ENCODE results near the gene IER5L.

The IER5L gene

DNA sequence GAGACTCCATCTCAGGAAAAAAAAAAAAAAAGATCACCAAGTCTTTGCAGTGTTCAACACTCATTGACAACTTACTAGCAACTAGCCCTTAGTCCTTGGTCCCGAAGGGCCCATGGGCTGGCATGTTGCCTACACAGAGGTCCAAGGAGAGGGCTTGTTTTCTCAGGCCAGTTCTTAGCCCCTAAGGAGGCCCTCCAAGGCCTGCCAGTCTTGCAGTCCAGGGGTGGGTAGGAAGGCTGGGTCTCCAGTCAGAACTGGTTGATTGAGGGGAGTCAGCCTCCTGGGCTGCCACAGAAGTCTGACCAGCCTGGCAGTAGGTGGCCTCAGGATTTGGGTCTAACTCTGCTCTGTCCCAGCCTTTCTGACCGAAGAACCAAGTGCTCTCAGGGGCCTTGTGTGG, 32.7 kb downstream of the IER5L start:
- Histone ChIP-seq H3F3A (ENCODE audit: low read depth) (0 out of 2 replicates have a peak, but pooled peaks cover under 1% of the 10 kb centered on the region), H3K4me2 (ENCODE audit: low read depth, low read length, poor library complexity, severe bottlenecking) (no peak overlapping the region), H3K79me2 (ENCODE audit: insufficient read depth, low read length) (peaks cover 19% of the 10 kb centered on the region), H2AFZ (ENCODE audit: low read length) (no peak overlapping the region), H4K20me1 (ENCODE audit: insufficient read depth, low read length, poor library complexity, severe bottlenecking) (peaks cover 3% of the 10 kb centered on the region), H3K9me3 (ENCODE audit: insufficient read depth, low read depth, low read length) (no peaks in the 10 kb centered on the region), H3K9ac (ENCODE audit: low read depth, low read length, poor library complexity, severe bottlenecking) (no peak overlapping the region), H3K4me3 (ENCODE audit: low read length, poor library complexity, severe bottlenecking) (no peak overlapping the region), H3K4me1 (ENCODE audit: insufficient read depth, low read length, poor library complexity, severe bottlenecking) (peaks cover 28% of the 10 kb centered on the region), H3K9me2 (replicated peaks; ENCODE audit: low read depth, low read length) (no peaks in the 10 kb centered on the region), H3K27me3 (ENCODE audit: insufficient read depth, low read length, poor library complexity, severe bottlenecking) (no peaks in the 10 kb centered on the region), H3K36me3 (ENCODE audit: insufficient read depth, low read length) (peaks cover 10% of the 10 kb centered on the region; the same call in 1 of the 2 replicates)
- TF ChIP-seq, protein P1, sequence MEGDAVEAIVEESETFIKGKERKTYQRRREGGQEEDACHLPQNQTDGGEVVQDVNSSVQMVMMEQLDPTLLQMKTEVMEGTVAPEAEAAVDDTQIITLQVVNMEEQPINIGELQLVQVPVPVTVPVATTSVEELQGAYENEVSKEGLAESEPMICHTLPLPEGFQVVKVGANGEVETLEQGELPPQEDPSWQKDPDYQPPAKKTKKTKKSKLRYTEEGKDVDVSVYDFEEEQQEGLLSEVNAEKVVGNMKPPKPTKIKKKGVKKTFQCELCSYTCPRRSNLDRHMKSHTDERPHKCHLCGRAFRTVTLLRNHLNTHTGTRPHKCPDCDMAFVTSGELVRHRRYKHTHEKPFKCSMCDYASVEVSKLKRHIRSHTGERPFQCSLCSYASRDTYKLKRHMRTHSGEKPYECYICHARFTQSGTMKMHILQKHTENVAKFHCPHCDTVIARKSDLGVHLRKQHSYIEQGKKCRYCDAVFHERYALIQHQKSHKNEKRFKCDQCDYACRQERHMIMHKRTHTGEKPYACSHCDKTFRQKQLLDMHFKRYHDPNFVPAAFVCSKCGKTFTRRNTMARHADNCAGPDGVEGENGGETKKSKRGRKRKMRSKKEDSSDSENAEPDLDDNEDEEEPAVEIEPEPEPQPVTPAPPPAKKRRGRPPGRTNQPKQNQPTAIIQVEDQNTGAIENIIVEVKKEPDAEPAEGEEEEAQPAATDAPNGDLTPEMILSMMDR (conservative IDR thresholded peaks at IDR 0.05; ENCODE audit: low read length): no peak
- no peak for TF ChIP-seq EZH2phosphoT487 (IDR thresholded peaks at IDR 0.05; ENCODE audit: borderline replicate concordance)

DNA sequence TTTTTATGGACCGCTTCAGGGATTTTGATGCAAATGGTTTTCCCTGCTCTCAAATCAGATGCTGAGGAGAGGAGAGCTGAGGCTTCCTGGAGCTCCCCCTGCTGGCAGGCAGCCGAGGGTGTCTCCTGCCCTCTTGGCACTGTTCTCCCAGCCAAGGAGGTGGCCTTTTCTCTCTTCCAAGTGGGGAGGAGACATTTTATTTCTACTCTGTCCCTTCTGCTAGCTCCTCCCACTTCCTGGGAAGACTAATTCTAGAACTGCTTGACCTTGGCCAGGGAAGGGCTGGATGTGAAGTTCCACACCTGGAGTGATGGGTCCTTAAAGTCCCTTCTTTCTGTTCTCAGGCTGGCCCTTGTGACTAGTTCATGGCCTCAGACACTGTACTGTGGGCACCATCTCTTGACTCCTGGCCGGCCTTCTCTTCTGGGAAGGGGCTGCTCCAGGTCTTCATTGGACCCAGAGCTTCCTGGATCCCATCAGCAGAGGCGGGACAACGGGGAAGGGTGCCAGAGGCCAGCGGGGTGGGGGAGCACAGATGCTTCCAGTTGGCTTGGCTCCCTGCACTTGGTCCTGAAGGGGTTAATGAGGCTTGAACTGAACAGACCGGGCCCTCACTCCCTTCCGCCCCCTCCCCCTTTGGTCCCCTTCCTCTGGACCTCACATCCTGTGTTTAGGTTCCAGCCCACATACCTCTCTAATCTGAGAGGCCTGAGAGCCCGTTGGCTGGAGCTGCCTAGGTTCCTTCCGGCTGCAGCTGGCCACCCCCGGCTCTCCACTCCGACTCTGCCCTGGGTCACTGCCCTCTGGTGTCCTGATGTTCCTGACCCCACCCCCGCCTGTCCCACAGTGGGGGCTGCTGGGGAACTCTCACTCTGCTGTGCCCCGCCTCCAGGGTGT, 34.8 kb downstream of the IER5L start:
- peak overlapping the region; percentile 82 for H3K4me3 ChIP-seq (ENCODE audit: low read length, poor library complexity, severe bottlenecking)
- H4K20me1 ChIP-seq (ENCODE audit: insufficient read depth, low read length, poor library complexity, severe bottlenecking): peaks cover 3% of the 10 kb centered on the region
- H3K9ac ChIP-seq (ENCODE audit: low read depth, low read length, poor library complexity, severe bottlenecking): peak overlapping the region; percentile 100
- peak overlapping the region; percentile 80 for H3K4me2 ChIP-seq (ENCODE audit: low read depth, low read length, poor library complexity, severe bottlenecking)
- no peaks in the 10 kb centered on the region for H3K9me2 ChIP-seq (replicated peaks; ENCODE audit: low read depth, low read length)
- H3K4me1 ChIP-seq (ENCODE audit: insufficient read depth, low read length, poor library complexity, severe bottlenecking): peaks cover 37% of the 10 kb centered on the region
- no peak overlapping the region for H2AFZ ChIP-seq (ENCODE audit: low read length)
- H3K27me3 ChIP-seq (ENCODE audit: insufficient read depth, low read length, poor library complexity, severe bottlenecking): no peaks in the 10 kb centered on the region
- TF ChIP-seq, protein P1 (conservative IDR thresholded peaks at IDR 0.05; ENCODE audit: low read length): peak; percentile 71
- TF ChIP-seq EZH2phosphoT487 (IDR thresholded peaks at IDR 0.05; ENCODE audit: borderline replicate concordance): no peak
- H3K36me3 ChIP-seq (ENCODE audit: insufficient read depth, low read length): peaks cover 10% of the 10 kb centered on the region; the same call in 1 of the 2 replicates
- H3F3A ChIP-seq (ENCODE audit: low read depth): 0 out of 2 replicates have a peak, but pooled peaks cover 3% of the 10 kb centered on the region
- H3K79me2 ChIP-seq (ENCODE audit: insufficient read depth, low read length): peaks cover 19% of the 10 kb centered on the region
- H3K9me3 ChIP-seq (ENCODE audit: insufficient read depth, low read depth, low read length): no peaks in the 10 kb centered on the region

DNA sequence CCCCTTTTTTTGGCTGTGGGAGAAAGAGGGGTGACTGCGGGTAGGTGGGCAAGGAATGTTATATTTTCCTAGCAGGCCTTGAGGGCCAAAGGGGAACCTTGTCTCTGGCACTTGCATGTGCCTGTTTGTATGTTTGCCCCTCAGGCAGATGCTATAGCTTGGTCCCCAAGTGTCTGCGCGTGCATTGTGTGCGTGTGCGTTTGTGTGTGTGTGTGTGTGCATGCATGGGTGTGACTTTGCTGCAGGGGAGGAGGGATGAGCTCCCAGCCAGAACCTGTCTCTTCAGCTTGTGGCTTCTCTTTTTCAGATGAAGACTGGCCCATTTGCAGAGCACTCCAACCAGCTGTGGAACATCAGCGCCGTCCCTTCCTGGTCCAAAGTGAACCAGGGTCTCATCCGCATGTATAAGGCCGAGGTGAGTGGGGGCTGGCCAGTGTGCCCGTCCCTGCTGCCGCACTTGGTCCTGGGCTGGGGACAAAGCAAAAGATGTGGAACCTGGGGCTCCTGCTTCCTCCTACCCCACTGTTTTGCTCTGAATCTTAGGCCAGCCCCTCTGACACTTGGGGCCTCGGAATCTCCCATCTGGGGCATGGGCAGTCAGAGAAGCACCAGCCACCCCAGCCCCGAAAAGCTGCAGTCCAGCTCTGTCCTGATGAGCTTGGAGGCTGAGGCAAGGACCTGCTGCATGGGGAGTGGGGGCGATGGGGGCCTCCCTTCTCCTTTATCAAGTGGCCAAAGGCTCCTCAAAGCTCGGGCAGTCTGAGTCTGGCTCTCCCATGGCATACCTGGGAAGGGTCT, 35.7 kb downstream of the IER5L start:
- 0 out of 2 replicates have a peak, but pooled peaks cover 3% of the 10 kb centered on the region for H3F3A ChIP-seq (ENCODE audit: low read depth)
- H3K4me3 ChIP-seq (ENCODE audit: low read length, poor library complexity, severe bottlenecking): peak overlapping the region; percentile 82
- no peaks in the 10 kb centered on the region for H3K9me2 ChIP-seq (replicated peaks; ENCODE audit: low read depth, low read length)
- H3K9ac ChIP-seq (ENCODE audit: low read depth, low read length, poor library complexity, severe bottlenecking): peak overlapping the region; percentile 100
- no peaks in the 10 kb centered on the region for H3K27me3 ChIP-seq (ENCODE audit: insufficient read depth, low read length, poor library complexity, severe bottlenecking)
- H3K9me3 ChIP-seq (ENCODE audit: insufficient read depth, low read depth, low read length): no peaks in the 10 kb centered on the region
- H3K36me3 ChIP-seq (ENCODE audit: insufficient read depth, low read length): peaks cover 12% of the 10 kb centered on the region; the same call in 1 of the 2 replicates
- peaks cover 3% of the 10 kb centered on the region for H4K20me1 ChIP-seq (ENCODE audit: insufficient read depth, low read length, poor library complexity, severe bottlenecking)
- H3K4me2 ChIP-seq (ENCODE audit: low read depth, low read length, poor library complexity, severe bottlenecking): peak overlapping the region; percentile 80
- H2AFZ ChIP-seq (ENCODE audit: low read length): no peak overlapping the region
- H3K4me1 ChIP-seq (ENCODE audit: insufficient read depth, low read length, poor library complexity, severe bottlenecking): peaks cover 37% of the 10 kb centered on the region
- H3K79me2 ChIP-seq (ENCODE audit: insufficient read depth, low read length): peaks cover 19% of the 10 kb centered on the region
- TF ChIP-seq, protein P1 (conservative IDR thresholded peaks at IDR 0.05; ENCODE audit: low read length): no peak
- no peak for TF ChIP-seq EZH2phosphoT487 (IDR thresholded peaks at IDR 0.05; ENCODE audit: borderline replicate concordance)

Measured in Loucy (cell line).